CD4-positive, alpha-beta T cell treated with Interleukin-15 for 4 hours (primary cell): ENCODE measurements around the gene MKRN3.
A peak's percentile ranks its signal among the peaks of the same experiment; 100 is the strongest.

Source experiments
- DNase-seq: peaks from one replicate; pipeline ENCODE4 v3.0.0-alpha.2; 2020; ENCODE audit warnings: low spot score

MKRN3 gene

GRCh38 chr15:23565395-23566070, at the start of gene MKRN3:
Gene MKRN3 (plus strand): TSS chr15:23565674. CDS start chr15:23565783, 109 bp downstream.
- DNase-seq = peak; percentile 14

- no peak for DNase-seq
Measured at GRCh38 chr15:23516866-23517265, 48.6 kb upstream of the MKRN3 start.

DNA sequence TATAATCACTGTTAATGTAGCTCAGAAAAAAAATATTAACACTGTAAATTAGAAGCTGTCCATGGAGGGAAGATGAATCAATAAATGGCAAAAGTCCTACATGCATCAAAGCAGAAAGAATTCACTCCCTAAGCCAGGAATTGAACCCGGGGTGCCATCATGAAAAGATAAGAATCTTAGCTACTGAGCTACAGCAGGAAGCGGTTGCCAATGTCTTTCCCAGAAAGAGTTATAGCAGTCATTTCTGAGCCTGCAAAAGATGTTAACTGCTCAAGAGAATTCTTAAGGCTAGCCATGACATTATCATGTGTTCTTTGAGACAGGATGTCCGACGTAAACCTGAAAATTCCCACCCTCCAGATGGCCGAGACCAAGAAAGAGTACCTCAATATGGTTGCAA, 47.4 kb upstream of the MKRN3 start:
- no peak for DNase-seq

DNA sequence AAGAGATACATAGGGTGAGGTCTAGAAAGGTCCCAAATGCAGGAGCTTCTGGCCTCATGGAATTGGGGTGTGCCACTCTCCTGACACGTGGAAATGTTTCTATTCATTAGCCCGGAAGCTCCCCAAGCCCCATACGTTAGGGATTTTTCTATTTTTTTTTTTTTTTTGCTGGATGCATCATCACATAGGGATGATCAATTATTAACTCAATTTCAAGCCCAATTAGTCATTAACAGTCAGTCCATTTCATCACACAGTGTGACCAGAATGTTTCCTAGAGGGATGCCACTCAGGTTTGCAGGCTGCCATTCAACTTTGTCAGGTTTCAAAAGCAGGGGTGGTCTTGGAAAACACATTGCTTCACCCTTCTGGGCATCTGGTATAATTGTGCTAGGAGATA, 40.7 kb upstream of the MKRN3 start:
- no peak for DNase-seq

DNA sequence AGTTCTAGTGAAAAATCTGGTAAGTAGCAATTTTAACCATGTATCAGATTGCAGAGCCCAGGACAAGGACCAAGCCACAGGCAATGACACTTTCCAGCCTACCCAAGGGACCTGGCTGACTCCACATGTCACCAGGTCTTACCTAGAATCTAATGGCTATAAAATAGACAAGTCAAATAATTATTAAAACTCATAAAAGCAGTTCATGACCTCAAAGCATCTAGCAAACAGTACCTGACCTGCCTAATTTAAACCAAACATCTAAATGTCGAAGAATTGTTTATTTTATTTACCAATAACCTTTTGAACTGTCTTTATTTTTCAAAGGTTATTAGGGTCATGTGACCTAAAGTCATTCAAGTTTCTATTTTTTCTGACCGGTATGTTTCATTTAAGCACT, 35.6 kb upstream of the MKRN3 start:
- DNase-seq = no peak

DNA sequence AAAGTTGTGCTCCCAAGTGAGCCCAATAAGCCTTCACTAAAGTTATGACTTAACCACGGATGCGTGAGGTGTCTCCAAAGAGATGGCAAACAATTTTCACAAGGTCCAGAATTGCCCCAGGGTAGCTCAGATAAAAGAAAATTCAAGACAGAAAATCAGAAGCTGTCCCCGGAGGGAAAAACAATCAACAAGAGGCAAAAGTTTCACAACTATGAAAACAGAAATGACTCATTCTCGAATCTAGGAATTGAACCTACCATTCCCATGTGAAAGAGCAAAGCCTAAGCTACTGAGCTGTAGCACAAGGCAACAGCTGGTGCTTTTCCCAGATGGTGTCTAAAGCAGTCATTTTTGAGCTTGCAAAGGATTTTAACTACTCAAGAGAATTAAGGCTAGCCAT, 33.5 kb upstream of the MKRN3 start:
- no peak for DNase-seq

- DNase-seq = no peak
Measured at GRCh38 chr15:23536659-23537058, 28.8 kb upstream of the MKRN3 start.

GRCh38 chr15:23538648-23539047, 26.8 kb upstream of the MKRN3 start:
- no peak for DNase-seq

- no peak for DNase-seq
Measured at GRCh38 chr15:23539892-23540291, 25.6 kb upstream of the MKRN3 start.

DNA sequence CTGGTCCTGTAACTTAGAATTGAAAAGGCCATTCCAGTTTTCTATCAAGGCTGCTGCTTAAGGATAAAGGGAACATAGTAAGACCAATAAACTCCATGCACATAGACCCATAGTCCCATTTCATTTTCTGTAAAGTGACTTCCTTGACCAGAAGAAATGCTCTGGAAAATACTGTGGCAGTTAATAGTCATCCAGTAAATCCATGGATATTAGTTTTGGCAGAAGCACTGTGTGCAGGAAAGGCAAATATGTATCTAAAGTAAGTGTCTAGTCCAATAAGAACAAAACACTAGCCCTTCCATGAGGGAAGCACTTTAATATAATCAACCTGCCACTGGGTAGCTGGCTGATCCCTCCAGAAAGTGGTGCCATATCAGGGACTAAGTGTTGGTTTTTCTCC, 19.3 kb upstream of the MKRN3 start:
- no peak for DNase-seq

- DNase-seq = no peak
Measured at GRCh38 chr15:23548071-23548470, 17.4 kb upstream of the MKRN3 start.

- DNase-seq = no peak
Measured at GRCh38 chr15:23561914-23562313, 3.6 kb upstream of the MKRN3 start.

GRCh38 chr15:23564821-23565394, 566 bp upstream of the MKRN3 start:
- no peak for DNase-seq

DNA sequence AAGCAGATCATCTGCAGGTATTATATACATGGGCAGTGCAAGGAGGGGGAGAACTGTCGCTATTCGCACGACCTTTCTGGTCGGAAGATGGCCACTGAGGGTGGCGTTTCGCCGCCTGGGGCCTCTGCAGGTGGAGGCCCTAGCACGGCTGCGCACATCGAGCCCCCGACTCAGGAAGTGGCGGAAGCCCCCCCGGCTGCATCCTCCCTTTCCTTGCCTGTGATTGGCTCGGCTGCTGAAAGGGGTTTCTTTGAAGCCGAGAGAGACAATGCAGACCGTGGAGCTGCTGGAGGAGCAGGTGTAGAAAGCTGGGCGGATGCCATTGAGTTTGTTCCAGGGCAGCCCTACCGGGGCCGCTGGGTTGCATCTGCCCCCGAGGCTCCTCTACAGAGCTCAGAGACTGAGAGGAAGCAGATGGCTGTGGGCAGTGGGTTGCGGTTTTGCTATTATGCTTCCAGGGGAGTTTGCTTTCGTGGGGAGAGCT, 639 bp downstream of the MKRN3 start:
- DNase-seq = peak; percentile 12

DNA sequence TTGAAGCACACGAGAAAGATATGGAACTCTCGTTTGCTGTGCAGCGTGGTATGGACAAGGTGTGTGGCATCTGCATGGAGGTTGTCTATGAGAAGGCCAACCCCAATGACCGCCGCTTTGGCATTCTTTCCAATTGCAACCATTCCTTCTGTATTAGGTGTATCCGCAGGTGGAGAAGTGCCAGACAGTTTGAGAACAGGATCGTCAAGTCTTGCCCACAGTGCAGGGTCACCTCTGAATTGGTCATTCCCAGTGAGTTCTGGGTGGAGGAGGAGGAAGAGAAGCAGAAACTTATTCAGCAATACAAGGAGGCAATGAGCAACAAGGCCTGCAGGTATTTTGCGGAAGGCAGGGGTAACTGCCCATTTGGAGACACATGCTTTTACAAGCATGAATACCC, 1.2 kb downstream of the MKRN3 start:
- no peak for DNase-seq

- DNase-seq = no peak
Measured at GRCh38 chr15:23567921-23568320, 2.4 kb downstream of the MKRN3 start.

DNA sequence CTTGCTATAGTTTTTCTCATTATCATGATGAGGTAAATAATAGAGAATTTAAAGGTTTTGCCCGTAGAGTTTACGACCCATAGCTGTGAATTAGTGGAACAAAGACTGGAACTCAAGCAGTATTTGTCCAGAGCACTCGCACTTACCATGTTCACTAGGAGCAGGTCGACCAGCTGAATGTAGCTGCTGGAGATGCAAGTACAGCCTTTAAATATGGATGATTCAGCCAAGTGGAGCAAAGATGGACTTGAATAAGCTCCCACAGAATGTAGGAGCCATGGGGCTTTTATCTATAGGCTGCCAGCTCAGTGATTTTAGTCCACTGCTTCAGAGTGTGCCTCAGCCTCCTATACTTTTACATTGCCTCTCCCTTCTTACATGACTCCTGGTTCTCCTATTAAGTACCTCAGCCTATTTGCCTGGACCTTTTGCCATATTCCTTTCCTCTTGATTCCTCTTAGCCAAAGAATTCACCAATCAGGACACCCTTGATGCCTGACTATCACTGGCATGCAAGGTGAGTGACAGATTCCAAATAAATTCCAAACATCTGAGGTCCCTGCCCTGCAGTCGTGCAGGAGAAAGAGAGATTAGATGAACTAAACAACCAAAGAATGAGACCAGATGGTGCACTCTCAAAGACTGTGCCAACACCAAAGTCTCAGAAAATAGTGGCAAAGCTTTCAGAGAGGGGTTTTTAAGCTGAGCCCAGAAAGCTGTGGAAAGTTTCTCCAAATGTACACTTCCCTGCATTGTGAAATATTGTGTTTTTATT, 3.9 kb downstream of the MKRN3 start:
- no peak for DNase-seq

- no peak for DNase-seq
Measured at GRCh38 chr15:23570486-23570885, 5.0 kb downstream of the MKRN3 start.

GRCh38 chr15:23572844-23573243, 7.4 kb downstream of the MKRN3 start:
- no peak for DNase-seq

DNA sequence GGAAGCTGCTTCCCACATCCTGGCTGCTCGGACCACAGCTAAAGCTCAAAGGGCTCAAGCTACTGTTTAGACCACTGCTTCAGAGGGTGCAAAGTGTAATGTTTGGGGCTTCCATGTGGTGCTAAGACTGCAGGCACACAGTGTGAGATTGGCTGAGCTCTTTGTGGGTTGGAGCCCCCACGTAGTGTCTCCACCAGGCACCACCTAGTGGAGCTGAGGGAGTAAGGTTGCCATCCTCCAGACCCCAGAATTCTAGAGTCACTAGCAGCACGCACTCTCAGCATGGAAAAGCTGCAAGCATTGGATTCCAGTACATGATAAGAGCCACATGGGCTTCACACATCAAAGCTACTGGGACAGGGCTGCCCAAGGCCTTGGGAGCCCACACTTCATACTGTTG, 9.3 kb downstream of the MKRN3 start:
- no peak for DNase-seq

- no peak for DNase-seq
Measured at GRCh38 chr15:23576061-23576460, 10.6 kb downstream of the MKRN3 start.

- no peak for DNase-seq
Measured at GRCh38 chr15:23578521-23579150, 13.2 kb downstream of the MKRN3 start.

DNA sequence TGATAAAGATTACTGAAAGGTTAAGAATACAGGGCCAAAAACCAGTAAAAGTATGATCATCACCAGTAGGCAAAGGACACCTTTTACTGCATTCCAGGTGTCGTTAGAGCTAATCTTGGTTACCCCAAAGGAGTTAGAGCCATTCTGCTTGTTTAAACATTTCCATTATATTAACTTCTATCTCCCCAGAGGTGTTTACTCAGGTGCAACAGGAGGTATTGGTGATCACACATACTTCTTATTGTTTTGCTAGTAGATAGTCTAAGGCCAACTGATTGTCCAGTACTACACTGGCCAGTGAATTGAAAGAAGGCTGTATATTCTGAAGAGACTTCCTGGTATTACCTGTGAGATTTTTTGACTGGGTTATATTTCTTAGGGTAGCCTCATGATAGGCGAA, 22.8 kb downstream of the MKRN3 start:
- DNase-seq = no peak
